Activated naive CD8-positive, alpha-beta T cell treated with anti-CD3 and anti-CD28 coated beads for 36 hours (primary cell): ENCODE results near the gene HOXA9. TPM values are rescaled to one million over a fixed set of nuclear protein-coding genes. Genes with fewer than 3 reads are reported as not detected.
A peak's percentile ranks its signal among the peaks of the same experiment; 100 is the strongest.

Experiments
- DNase-seq: peaks from one replicate; pipeline ENCODE4 v3.0.0; 2021
- H3K27ac Mint-ChIP-seq: one replicate; pipeline ENCODE4 v1.8.0; 2022; ENCODE audit warnings: mild to moderate bottlenecking, moderate library complexity, mixed read lengths
- H3K27me3 Mint-ChIP-seq: one replicate; pipeline ENCODE4 v1.8.0; 2022; ENCODE audit warnings: mild to moderate bottlenecking, mixed read lengths
- H3K36me3 Mint-ChIP-seq: one replicate; pipeline ENCODE4 v1.8.0; 2021; ENCODE audit warnings: mild to moderate bottlenecking, mixed read lengths
- H3K4me1 Mint-ChIP-seq: one replicate; pipeline ENCODE4 v1.8.0; 2021; ENCODE audit warnings: mixed read lengths
- H3K4me3 Mint-ChIP-seq: one replicate; pipeline ENCODE4 v1.8.0; 2022; ENCODE audit warnings: mild to moderate bottlenecking, moderate library complexity, mixed read lengths
- H3K9me3 Mint-ChIP-seq: one replicate; pipeline ENCODE4 v1.8.0; 2022; ENCODE audit warnings: mixed read lengths
- total RNA-seq, 2 experiments: library from RNA; stranded (reverse); gene quantifications; one replicate each; pipeline ENCODE4 v1.2.3, GENCODE V29; 2021

The HOXA9 gene
- total RNA-seq, 2 experiments from 2014 or later = not detected

DNA sequence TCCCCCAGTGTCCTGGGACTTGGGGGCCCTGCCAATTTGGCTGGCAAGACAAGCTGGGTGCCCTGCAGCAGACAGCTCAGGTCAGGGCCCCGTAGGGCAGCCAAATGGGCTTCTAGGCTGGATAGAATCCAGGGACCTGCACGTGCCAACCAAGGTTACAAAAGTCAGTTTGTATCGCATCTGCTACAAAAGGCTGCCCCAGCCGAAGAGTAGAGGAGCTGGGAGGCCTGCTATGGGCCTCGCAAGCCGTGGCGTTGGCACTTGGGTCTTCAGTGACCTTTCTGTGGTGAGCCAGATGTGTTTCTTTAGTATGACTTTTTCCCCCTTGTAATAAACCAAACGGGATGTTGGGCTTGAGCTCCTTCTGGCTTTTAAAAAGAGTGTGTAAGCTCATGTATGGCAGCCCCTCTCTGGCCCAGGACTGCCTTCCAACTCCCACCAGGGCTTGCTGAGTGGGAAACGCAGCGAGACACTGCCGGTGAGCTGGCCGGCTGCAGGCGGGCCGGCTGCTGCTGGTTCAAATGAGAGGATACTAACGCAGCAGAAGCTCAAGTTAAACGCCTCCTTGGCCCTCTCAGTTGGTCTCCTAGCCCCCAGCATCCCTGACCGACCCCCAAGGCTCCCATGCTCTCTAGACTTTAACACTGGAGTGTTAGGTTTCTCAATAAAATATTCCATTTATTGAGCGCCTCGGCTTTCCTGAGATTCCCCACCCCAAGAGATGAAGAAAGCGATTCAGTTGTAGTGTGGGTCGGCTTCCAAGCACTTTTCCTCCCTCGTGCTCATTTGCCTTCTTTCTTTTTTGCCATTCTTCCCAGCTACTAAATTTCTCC, 11.8 kb upstream of the HOXA9 start:
- no peak for DNase-seq
- H3K9me3 Mint-ChIP-seq = no peaks in the 10 kb centered on the region
- no peak overlapping the region for H3K4me3 Mint-ChIP-seq
- peaks cover 78% of the 10 kb centered on the region for H3K27me3 Mint-ChIP-seq
- H3K4me1 Mint-ChIP-seq = peaks cover 7% of the 10 kb centered on the region
- no peak overlapping the region for H3K27ac Mint-ChIP-seq
- H3K36me3 Mint-ChIP-seq = peaks cover 2% of the 10 kb centered on the region

DNA sequence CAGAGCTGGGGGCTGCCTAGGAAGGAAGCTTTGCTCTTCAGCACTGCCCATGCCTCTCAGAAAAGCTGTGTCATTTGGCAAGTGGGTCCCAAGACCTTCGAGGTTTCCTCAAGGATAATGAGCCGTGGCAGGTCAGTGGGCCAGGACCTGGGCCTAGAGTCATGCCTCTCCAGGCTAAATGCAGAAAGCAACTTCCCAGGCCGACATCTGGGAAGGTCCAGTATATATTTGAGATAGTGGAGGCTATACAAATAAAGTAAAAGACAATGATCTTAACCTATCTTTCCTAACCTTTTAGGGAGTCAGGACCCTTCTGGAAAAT, 11.1 kb upstream of the HOXA9 start:
- peaks cover 2% of the 10 kb centered on the region for H3K36me3 Mint-ChIP-seq
- H3K4me1 Mint-ChIP-seq = peaks cover 12% of the 10 kb centered on the region
- H3K27me3 Mint-ChIP-seq = peaks cover 79% of the 10 kb centered on the region
- no peak overlapping the region for H3K27ac Mint-ChIP-seq
- H3K9me3 Mint-ChIP-seq = no peaks in the 10 kb centered on the region
- no peak for DNase-seq
- no peak overlapping the region for H3K4me3 Mint-ChIP-seq

GRCh38 chr7:27175626-27176523, 10.5 kb upstream of the HOXA9 start:
- peaks cover 13% of the 10 kb centered on the region for H3K4me1 Mint-ChIP-seq
- H3K27ac Mint-ChIP-seq = no peak overlapping the region
- no peak overlapping the region for H3K4me3 Mint-ChIP-seq
- H3K36me3 Mint-ChIP-seq = peaks cover 2% of the 10 kb centered on the region
- DNase-seq = no peak
- H3K27me3 Mint-ChIP-seq = peaks cover 79% of the 10 kb centered on the region
- no peaks in the 10 kb centered on the region for H3K9me3 Mint-ChIP-seq

GRCh38 chr7:27174874-27175625, 9.7 kb upstream of the HOXA9 start:
- DNase-seq = no peak
- no peak overlapping the region for H3K27ac Mint-ChIP-seq
- H3K4me1 Mint-ChIP-seq = peaks cover 16% of the 10 kb centered on the region
- H3K27me3 Mint-ChIP-seq = peaks cover 83% of the 10 kb centered on the region
- H3K4me3 Mint-ChIP-seq = no peak overlapping the region
- H3K9me3 Mint-ChIP-seq = no peaks in the 10 kb centered on the region
- peaks cover 2% of the 10 kb centered on the region for H3K36me3 Mint-ChIP-seq

GRCh38 chr7:27173956-27174873, 8.9 kb upstream of the HOXA9 start, which contains the start of gene HOXA10:
Gene HOXA10 (minus strand): TSS chr7:27174320. CDS start chr7:27174306, 14 bp downstream.
- Mint-ChIP-seq H3K4me1 (peaks cover 12% of the 10 kb centered on the region), H3K27ac (no peak within 1 kb of the TSS), H3K36me3 (no peaks in the 10 kb centered on the region), H3K27me3 (peaks cover 82% of the 10 kb centered on the region), H3K4me3 (peak within 1 kb of the TSS; percentile 25), H3K9me3 (no peaks in the 10 kb centered on the region)
- no peak for DNase-seq

- peaks cover 82% of the 10 kb centered on the region for H3K27me3 Mint-ChIP-seq
- H3K36me3 Mint-ChIP-seq = no peaks in the 10 kb centered on the region
- no peak for DNase-seq
- H3K27ac Mint-ChIP-seq = no peak overlapping the region
- H3K9me3 Mint-ChIP-seq = no peaks in the 10 kb centered on the region
- H3K4me1 Mint-ChIP-seq = peaks cover 15% of the 10 kb centered on the region
- no peak overlapping the region for H3K4me3 Mint-ChIP-seq
These were observed 8.2 kb upstream of the HOXA9 start for GRCh38 chr7:27173511-27173955.

GRCh38 chr7:27172823-27173510, 7.6 kb upstream of the HOXA9 start:
- H3K27ac Mint-ChIP-seq = no peak overlapping the region
- H3K4me1 Mint-ChIP-seq = peaks cover 16% of the 10 kb centered on the region
- H3K36me3 Mint-ChIP-seq = no peaks in the 10 kb centered on the region
- H3K4me3 Mint-ChIP-seq = peak overlapping the region; percentile 14
- H3K9me3 Mint-ChIP-seq = no peaks in the 10 kb centered on the region
- H3K27me3 Mint-ChIP-seq = peaks cover 82% of the 10 kb centered on the region
- DNase-seq = no peak

DNA sequence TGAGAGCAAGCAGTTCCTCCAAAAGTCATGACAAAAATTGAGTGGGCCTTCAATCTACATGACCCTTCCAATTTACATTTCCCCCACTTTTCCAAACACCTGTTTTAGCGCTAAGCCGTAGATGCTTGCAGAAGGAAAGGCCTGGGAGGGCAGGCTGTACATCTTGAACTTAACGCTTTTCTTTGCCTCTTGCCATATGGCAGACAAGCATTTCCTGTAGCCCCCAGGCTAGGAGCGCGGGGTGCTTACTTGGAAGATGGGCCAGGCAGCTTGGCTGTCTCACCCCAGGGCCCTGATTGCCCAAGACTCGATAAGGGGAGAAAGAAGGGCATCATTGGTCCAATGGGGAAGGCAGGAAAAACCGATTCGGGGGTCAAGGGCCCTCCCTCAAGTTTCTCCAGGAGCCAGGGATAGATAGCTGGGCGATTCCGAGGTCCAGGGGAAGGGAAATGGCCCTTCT, 7.0 kb upstream of the HOXA9 start:
- DNase-seq = no peak
- no peaks in the 10 kb centered on the region for H3K36me3 Mint-ChIP-seq
- H3K4me1 Mint-ChIP-seq = peaks cover 16% of the 10 kb centered on the region
- no peaks in the 10 kb centered on the region for H3K9me3 Mint-ChIP-seq
- H3K27me3 Mint-ChIP-seq = peaks cover 82% of the 10 kb centered on the region
- H3K27ac Mint-ChIP-seq = no peak overlapping the region
- no peak overlapping the region for H3K4me3 Mint-ChIP-seq

DNA sequence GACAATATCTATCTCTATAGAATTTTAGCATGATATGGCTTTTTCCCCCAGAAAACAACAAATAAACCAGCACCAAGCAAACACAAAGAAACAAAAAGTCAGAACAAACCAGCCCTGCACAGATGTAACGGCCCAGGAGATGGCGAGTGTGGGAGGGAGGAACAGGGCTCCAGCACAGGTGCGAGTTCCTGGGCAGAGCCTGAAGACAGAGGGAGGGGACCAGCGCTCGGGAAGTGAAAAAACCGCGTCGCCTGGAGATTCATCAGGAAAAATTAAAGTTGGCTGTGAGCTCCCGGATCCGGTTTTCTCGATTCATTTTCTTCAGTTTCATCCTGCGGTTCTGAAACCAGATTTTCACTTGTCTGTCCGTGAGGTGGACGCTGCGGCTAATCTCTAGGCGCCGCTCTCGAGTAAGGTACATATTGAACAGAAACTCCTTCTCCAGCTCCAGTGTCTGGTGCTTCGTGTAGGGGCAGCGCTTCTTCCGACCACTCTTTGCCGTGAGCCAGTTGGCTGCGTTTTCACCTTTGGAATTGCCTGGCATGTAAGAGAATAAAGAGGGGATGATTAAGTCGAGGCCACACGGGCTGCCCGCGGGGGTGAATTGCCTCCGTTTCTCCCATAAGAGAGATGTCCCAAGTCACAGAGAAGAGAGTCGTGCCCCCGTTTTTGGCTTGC, 6.4 kb upstream of the HOXA9 start:
- Mint-ChIP-seq H3K27me3 (peaks cover 85% of the 10 kb centered on the region), H3K4me1 (peaks cover 20% of the 10 kb centered on the region), H3K9me3 (no peaks in the 10 kb centered on the region), H3K4me3 (no peak overlapping the region), H3K36me3 (no peaks in the 10 kb centered on the region), H3K27ac (no peak overlapping the region)
- no peak for DNase-seq

DNA sequence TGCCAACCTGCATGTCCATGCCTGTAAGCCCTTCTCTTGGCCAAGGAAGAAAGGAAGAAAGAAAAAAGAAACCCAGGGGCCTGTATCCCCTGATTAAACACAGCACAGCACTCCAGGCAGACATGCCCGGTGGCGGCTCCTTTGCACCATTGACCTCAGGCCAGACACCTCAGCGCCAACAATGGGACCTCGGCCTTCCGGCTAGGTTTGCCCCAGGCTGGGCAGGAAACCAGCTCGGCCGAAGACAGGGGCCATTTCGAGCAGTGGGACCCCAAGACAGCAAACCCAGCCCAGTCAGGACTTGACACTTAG, 5.9 kb upstream of the HOXA9 start:
- Mint-ChIP-seq H3K9me3 (no peaks in the 10 kb centered on the region), H3K27ac (no peak overlapping the region), H3K4me3 (no peak overlapping the region), H3K4me1 (peaks cover 23% of the 10 kb centered on the region), H3K36me3 (no peaks in the 10 kb centered on the region), H3K27me3 (peaks cover 85% of the 10 kb centered on the region)
- DNase-seq = no peak

DNA sequence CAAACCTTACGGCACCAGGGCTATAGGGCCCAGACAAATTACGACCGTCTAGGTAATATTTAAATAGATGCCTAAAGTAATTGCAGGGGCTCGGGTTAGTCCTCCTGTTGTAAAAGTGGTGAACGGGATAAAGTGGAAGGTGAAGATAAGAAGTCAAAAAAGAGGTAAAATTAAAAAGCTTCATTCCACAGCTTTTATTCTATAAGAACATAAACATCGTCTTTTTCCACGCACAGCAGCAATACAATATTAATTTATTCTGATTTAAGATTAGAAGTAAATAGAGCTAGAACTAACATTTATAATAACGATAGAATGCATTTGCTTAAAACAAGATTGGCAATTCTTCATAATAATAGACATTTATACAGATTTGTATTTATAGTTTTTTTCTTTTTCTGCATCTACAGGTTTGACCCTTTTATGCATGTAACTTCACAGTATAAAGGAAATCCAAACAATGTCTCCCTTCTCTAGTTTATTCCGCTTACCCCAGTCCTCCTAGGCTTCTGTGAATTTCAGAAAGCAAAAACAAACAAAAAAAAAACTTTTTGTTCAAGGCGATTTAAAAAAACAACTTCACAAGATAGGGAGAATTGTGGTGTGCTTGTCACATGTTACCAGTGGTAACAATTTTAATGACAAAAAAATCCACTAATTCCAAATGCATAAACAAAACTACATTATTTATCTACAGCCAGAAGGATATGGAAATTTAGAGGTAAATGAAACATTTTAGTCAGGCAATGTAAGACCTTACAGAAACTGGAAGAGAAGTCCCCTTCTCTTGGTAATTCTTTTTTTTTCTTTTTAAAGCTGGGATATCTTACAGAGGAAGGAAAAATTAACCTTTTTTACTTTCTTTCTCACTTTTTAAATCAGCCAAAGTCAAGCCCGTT, 5.3 kb upstream of the HOXA9 start:
- peaks cover 85% of the 10 kb centered on the region for H3K27me3 Mint-ChIP-seq
- H3K4me3 Mint-ChIP-seq = no peak overlapping the region
- no peaks in the 10 kb centered on the region for H3K9me3 Mint-ChIP-seq
- H3K27ac Mint-ChIP-seq = no peak overlapping the region
- no peak for DNase-seq
- H3K4me1 Mint-ChIP-seq = peaks cover 24% of the 10 kb centered on the region
- no peaks in the 10 kb centered on the region for H3K36me3 Mint-ChIP-seq

DNA sequence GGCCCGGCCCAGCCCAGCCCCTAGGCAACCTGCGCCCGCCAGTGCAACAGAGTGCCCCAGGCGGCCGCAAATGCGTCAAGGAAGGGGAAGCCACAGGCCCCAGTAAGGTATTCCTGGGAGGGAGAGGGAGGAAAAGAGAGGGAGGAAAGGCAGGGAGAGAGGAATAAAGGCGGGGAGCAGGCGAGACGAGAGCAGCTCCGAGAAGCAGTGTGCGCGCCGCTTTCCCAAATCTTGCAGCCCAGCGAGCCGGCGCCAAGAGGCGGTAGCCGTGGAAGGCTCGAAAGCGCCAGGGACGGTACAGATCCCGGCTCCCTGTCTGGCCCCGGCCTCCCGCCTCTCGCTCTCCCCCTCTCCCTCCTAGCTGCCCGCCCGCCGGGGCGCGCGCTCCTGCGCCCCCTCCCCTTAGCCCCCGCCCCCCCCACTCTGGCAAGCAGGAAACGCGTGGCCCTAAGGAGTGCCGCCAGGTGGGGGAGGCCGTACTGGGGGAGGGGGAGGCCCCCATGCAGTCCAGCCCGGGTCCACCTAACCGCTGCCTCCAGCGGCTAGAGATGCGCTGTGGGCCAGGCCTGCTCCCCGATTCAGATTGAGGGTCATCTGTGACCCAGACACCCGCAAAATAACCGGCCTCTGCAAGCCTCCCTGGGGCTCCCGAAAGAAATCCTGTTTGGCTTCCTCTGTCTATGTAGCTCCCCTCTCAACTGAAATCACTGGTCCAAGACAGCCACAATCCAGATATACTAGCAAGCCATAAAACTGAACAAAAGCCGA, 4.5 kb upstream of the HOXA9 start:
- Mint-ChIP-seq H3K4me3 (no peak overlapping the region), H3K36me3 (no peaks in the 10 kb centered on the region), H3K27ac (no peak overlapping the region), H3K27me3 (peaks cover 83% of the 10 kb centered on the region), H3K9me3 (no peaks in the 10 kb centered on the region), H3K4me1 (peaks cover 27% of the 10 kb centered on the region)
- DNase-seq = no peak
